Upper lobe of left lung (tissue), 6 donors: ENCODE results near the gene RFESD. TPM values are rescaled to one million over a fixed set of nuclear protein-coding genes. Genes with fewer than 3 reads are reported as not detected.

Source experiments
- ATAC-seq, 2 donors: fragments of 200-7000 bp; cut with Tn5 transposase; one replicate each; pipeline ENCODE4 v1.9.1; 2022; ENCODE audit warnings: mild to moderate bottlenecking in 2 of 2, moderate library complexity in 2 of 2; ENCODE audit not compliant: low FRiP score in 2 of 2
- DNase-seq, 2 donors: peaks; one replicate each; pipeline ENCODE4 v3.0.0-alpha.2; 2019 to 2020
- H3K27ac ChIP-seq, 4 donors: fragments of 200-600 bp; sonication (generic); one replicate each; pipeline ENCODE4 v1.5.1; 2016 to 2019
- H3K27me3 ChIP-seq, 4 donors: fragments of 200-600 bp; sonication (generic); one replicate each; pipeline ENCODE4 v1.5.1; 2017 to 2019
- H3K36me3 ChIP-seq, 4 donors: fragments of 200-600 bp; sonication (generic); one replicate each; pipeline ENCODE4 v1.5.1; 2016 to 2019
- H3K4me1 ChIP-seq, 4 donors: fragments of 200-600 bp; sonication (generic); one replicate each; pipeline ENCODE4 v1.5.1; 2018 to 2019
- H3K4me3 ChIP-seq, 4 donors: fragments of 200-600 bp; sonication (generic); one replicate each; pipeline ENCODE4 v1.5.1; 2017 to 2019; ENCODE audit warnings: mild to moderate bottlenecking in 2 of 4, moderate library complexity in 1 of 4
- H3K9me3 ChIP-seq, 4 donors: fragments of 200-600 bp; sonication (generic); one replicate each; pipeline ENCODE4 v1.5.1; 2018 to 2019
- CTCF ChIP-seq, 6 experiments: fragments of 450-650 bp in 4 of 6; fragments of 200-600 bp in 2 of 6; sonication (generic) in 2 of 6; IDR thresholded peaks; one replicate each; pipeline ENCODE4 v1.5.1; 2016 to 2019; ENCODE audit warnings: antibody characterized with exemption in 6 of 6
- EP300 ChIP-seq, 4 donors: sonication (generic); formaldehyde crosslinking; IDR thresholded peaks; one replicate each; pipeline ENCODE4 v1.5.1; 2017; ENCODE audit warnings: antibody characterized with exemption in 4 of 4, control low read depth in 2 of 4
- POLR2A ChIP-seq, 4 donors: fragments of 450-650 bp; IDR thresholded peaks; one replicate each; pipeline ENCODE4 v1.5.1; 2016 to 2017; ENCODE audit warnings: antibody characterized with exemption in 4 of 4, mild to moderate bottlenecking in 2 of 4
- POLR2AphosphoS5 ChIP-seq, 2 donors: sonication (generic); formaldehyde crosslinking; IDR thresholded peaks; one replicate each; pipeline ENCODE4 v1.5.1; 2017; ENCODE audit warnings: antibody characterized with exemption in 2 of 2
- WGBS, 2 donors: methylation state at CpG; one replicate each; pipeline ENCODE4 v1.1.5; 2017 to 2018; 5-methylcytosine and 5-hydroxymethylcytosine counted together
- total RNA-seq, 6 donors: library from RNA; depleted of rRNA in 4 of 6; stranded (reverse); fragments of >200 nt in 4 of 6; gene quantifications; one replicate each; pipeline versions ENCODE4 v1.1.0 to v1.2.1, GENCODE V29; 2016 to 2021
- donor health status: DM: no; HTN: no; CAD: no; lungs with moderate emphysema.
- donor health status: DM: no; HTN: yes; CAD: no; lungs with severe emphysema.

The RFESD gene
- total RNA-seq, 6 donors from 2014 or later, result 1.0 to 6.8 (median 1.8) TPM

GRCh38 chr5:95606419-95606818, 40.2 kb upstream of the RFESD start:
- Histone ChIP-seq H3K36me3 (peaks cover 0 to 4% (median 0%) of the 10 kb centered on the region in 4 donors), H3K9me3 (no peaks in the 10 kb centered on the region), H3K27me3 (no peaks in the 10 kb centered on the region), H3K4me1 (no peaks in the 10 kb centered on the region), H3K4me3 (no peak overlapping the region), H3K27ac (no peak overlapping the region)
- 94 to 98% methylated on average over 1 of the region's 1 CpG for WGBS, 2 donors
- DNase-seq (no peak), ATAC-seq (no peak)
- TF ChIP-seq POLR2A (IDR thresholded peaks at IDR 0.05) (no peak), POLR2AphosphoS5 (IDR thresholded peaks at IDR 0.05) (no peak), CTCF (IDR thresholded peaks at IDR 0.05) (no peak), EP300 (IDR thresholded peaks at IDR 0.05) (no peak)

GRCh38 chr5:95609711-95610110, 36.9 kb upstream of the RFESD start:
- no peaks in the 10 kb centered on the region for H3K4me1 ChIP-seq
- TF ChIP-seq CTCF (IDR thresholded peaks at IDR 0.05) (no peak), POLR2AphosphoS5 (IDR thresholded peaks at IDR 0.05) (no peak), EP300 (IDR thresholded peaks at IDR 0.05) (no peak), POLR2A (IDR thresholded peaks at IDR 0.05) (no peak)
- no peak for ATAC-seq
- no peak for DNase-seq
- no peaks in the 10 kb centered on the region for H3K27me3 ChIP-seq
- no peaks in the 10 kb centered on the region for H3K36me3 ChIP-seq
- 22 to 54% methylated on average over 3 of the region's 3 CpGs for WGBS, 2 donors
- H3K4me3 ChIP-seq, result no peak overlapping the region
- H3K9me3 ChIP-seq, result peaks cover 0 to 7% (median 0%) of the 10 kb centered on the region in 4 donors
- H3K27ac ChIP-seq, result no peak overlapping the region

GRCh38 chr5:95610546-95610945, 36.0 kb upstream of the RFESD start:
- Histone ChIP-seq H3K27me3 (no peaks in the 10 kb centered on the region), H3K4me1 (no peaks in the 10 kb centered on the region), H3K9me3 (peaks cover 0 to 7% (median 0%) of the 10 kb centered on the region in 4 donors), H3K27ac (no peak overlapping the region), H3K36me3 (no peaks in the 10 kb centered on the region), H3K4me3 (no peak overlapping the region)
- TF ChIP-seq EP300 (IDR thresholded peaks at IDR 0.05) (no peak), POLR2A (IDR thresholded peaks at IDR 0.05) (no peak), POLR2AphosphoS5 (IDR thresholded peaks at IDR 0.05) (no peak), CTCF (IDR thresholded peaks at IDR 0.05) (no peak)
- 92 to 95% methylated on average over 7 of the region's 7 CpGs for WGBS, 2 donors
- DNase-seq (no peak), ATAC-seq (no peak)

GRCh38 chr5:95611396-95611795, 35.2 kb upstream of the RFESD start:
- TF ChIP-seq CTCF (IDR thresholded peaks at IDR 0.05) (no peak), POLR2A (IDR thresholded peaks at IDR 0.05) (no peak), POLR2AphosphoS5 (IDR thresholded peaks at IDR 0.05) (no peak), EP300 (IDR thresholded peaks at IDR 0.05) (no peak)
- 90 to 97% methylated on average over 3 of the region's 3 CpGs for WGBS, 2 donors
- H3K27ac ChIP-seq, result no peak overlapping the region
- no peaks in the 10 kb centered on the region for H3K27me3 ChIP-seq
- H3K4me1 ChIP-seq, result no peaks in the 10 kb centered on the region
- no peaks in the 10 kb centered on the region for H3K36me3 ChIP-seq
- DNase-seq (no peak), ATAC-seq (no peak)
- H3K4me3 ChIP-seq, result no peak overlapping the region
- H3K9me3 ChIP-seq, result peaks cover 0 to 7% (median 0%) of the 10 kb centered on the region in 4 donors

- DNase-seq (no peak), ATAC-seq (no peak)
- 94 to 100% methylated on average over 1 of the region's 1 CpG for WGBS, 2 donors
- Histone ChIP-seq H3K4me1 (no peaks in the 10 kb centered on the region), H3K9me3 (peaks cover 0 to 7% (median 0%) of the 10 kb centered on the region in 4 donors), H3K27me3 (no peaks in the 10 kb centered on the region), H3K36me3 (no peaks in the 10 kb centered on the region), H3K27ac (no peak overlapping the region), H3K4me3 (no peak overlapping the region)
- TF ChIP-seq POLR2A (IDR thresholded peaks at IDR 0.05) (no peak), EP300 (IDR thresholded peaks at IDR 0.05) (no peak), CTCF (IDR thresholded peaks at IDR 0.05) (no peak), POLR2AphosphoS5 (IDR thresholded peaks at IDR 0.05) (no peak)
Measured at GRCh38 chr5:95613514-95613913, 33.1 kb upstream of the RFESD start.
